ENCODE data around the gene SEPTIN7. TPM values are rescaled to one million over a fixed set of nuclear protein-coding genes. Genes with fewer than 3 reads are reported as not detected.

The SEPTIN7 gene
- total RNA-seq, 1 donor from 2014 or later, result 361 TPM

- H3K4me1 Mint-ChIP-seq (ENCODE audit: unreplicated experiment), result peaks cover 4% of the 10 kb centered on the region
- no peak for TF ChIP-seq CTCF (IDR thresholded peaks at IDR 0.05; ENCODE audit: unreplicated experiment)
- no peaks in the 10 kb centered on the region for H3K36me3 Mint-ChIP-seq (ENCODE audit: low read depth, unreplicated experiment)
- no peak for DNase-seq (ENCODE audit: low spot score)
- H3K27ac Mint-ChIP-seq (ENCODE audit: unreplicated experiment), result no peak overlapping the region
- no peaks in the 10 kb centered on the region for H3K27me3 Mint-ChIP-seq (ENCODE audit: unreplicated experiment)
- no peaks in the 10 kb centered on the region for H3K9me3 Mint-ChIP-seq (ENCODE audit: unreplicated experiment)
- H3K4me3 Mint-ChIP-seq (ENCODE audit: unreplicated experiment), result no peak overlapping the region
Measured at GRCh38 chr7:35761871-35762677, 38.8 kb upstream of the SEPTIN7 start.

- no peaks in the 10 kb centered on the region for H3K27me3 Mint-ChIP-seq (ENCODE audit: unreplicated experiment)
- H3K27ac Mint-ChIP-seq (ENCODE audit: unreplicated experiment), result no peak overlapping the region
- peaks cover 4% of the 10 kb centered on the region for H3K4me1 Mint-ChIP-seq (ENCODE audit: unreplicated experiment)
- no peak for DNase-seq (ENCODE audit: low spot score)
- no peak overlapping the region for H3K4me3 Mint-ChIP-seq (ENCODE audit: unreplicated experiment)
- H3K9me3 Mint-ChIP-seq (ENCODE audit: unreplicated experiment), result no peaks in the 10 kb centered on the region
- H3K36me3 Mint-ChIP-seq (ENCODE audit: low read depth, unreplicated experiment), result no peaks in the 10 kb centered on the region
- TF ChIP-seq CTCF (IDR thresholded peaks at IDR 0.05; ENCODE audit: unreplicated experiment), result no peak
Measured at GRCh38 chr7:35762781-35763180, 38.1 kb upstream of the SEPTIN7 start.

DNA sequence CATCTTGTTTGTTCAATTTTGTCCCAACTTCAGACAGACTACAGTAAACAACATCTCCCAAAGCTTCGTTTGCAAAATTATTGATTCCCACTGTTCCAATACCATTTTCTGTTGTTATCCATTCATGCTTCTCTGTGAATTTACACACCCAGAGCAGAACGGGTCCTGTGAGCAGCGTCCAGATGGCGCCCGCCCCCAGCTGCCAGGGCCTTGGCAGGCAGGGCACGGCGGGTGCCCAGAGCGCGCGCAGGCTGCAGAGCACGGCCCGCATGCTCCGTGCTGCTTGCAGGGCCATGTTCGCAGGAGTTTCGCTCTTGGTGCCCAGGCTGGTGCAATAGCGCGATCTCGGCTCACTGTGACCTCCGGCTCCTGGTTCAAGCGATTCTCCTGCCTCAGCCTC is 32.5 kb upstream of the SEPTIN7 start:
- Mint-ChIP-seq H3K4me1 (ENCODE audit: unreplicated experiment) (no peaks in the 10 kb centered on the region), H3K27ac (ENCODE audit: unreplicated experiment) (no peak overlapping the region), H3K9me3 (ENCODE audit: unreplicated experiment) (no peaks in the 10 kb centered on the region), H3K4me3 (ENCODE audit: unreplicated experiment) (no peak overlapping the region), H3K36me3 (ENCODE audit: low read depth, unreplicated experiment) (no peaks in the 10 kb centered on the region), H3K27me3 (ENCODE audit: unreplicated experiment) (no peaks in the 10 kb centered on the region)
- DNase-seq (ENCODE audit: low spot score), result no peak
- no peak for TF ChIP-seq CTCF (IDR thresholded peaks at IDR 0.05; ENCODE audit: unreplicated experiment)

- Mint-ChIP-seq H3K27me3 (ENCODE audit: unreplicated experiment) (no peaks in the 10 kb centered on the region), H3K9me3 (ENCODE audit: unreplicated experiment) (no peaks in the 10 kb centered on the region), H3K27ac (ENCODE audit: unreplicated experiment) (no peak overlapping the region), H3K4me1 (ENCODE audit: unreplicated experiment) (no peaks in the 10 kb centered on the region), H3K4me3 (ENCODE audit: unreplicated experiment) (no peak overlapping the region), H3K36me3 (ENCODE audit: low read depth, unreplicated experiment) (no peaks in the 10 kb centered on the region)
- no peak for TF ChIP-seq CTCF (IDR thresholded peaks at IDR 0.05; ENCODE audit: unreplicated experiment)
- DNase-seq (ENCODE audit: low spot score), result no peak
Measured at GRCh38 chr7:35771776-35772175, 29.1 kb upstream of the SEPTIN7 start.

DNA sequence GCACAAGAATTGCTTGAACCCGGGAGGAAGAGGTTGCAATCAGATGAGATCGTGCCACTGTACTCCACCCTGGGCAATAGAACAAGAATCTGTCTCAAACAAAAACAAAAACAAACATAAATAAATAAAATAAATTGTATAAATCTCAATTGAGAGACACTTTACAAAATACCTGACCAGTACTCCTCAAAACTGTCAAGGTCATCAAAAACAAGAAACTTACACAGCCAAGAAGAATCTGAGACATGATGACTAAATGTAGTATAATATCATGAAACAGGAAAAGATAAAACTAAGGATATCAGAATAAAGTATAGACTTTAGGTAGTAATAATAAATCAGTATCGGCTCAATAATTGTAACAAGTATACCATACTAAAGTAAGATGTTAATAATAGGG is 26.9 kb upstream of the SEPTIN7 start:
- DNase-seq (ENCODE audit: low spot score), result no peak
- H3K27ac Mint-ChIP-seq (ENCODE audit: unreplicated experiment), result no peak overlapping the region
- H3K4me1 Mint-ChIP-seq (ENCODE audit: unreplicated experiment), result no peaks in the 10 kb centered on the region
- no peaks in the 10 kb centered on the region for H3K27me3 Mint-ChIP-seq (ENCODE audit: unreplicated experiment)
- H3K36me3 Mint-ChIP-seq (ENCODE audit: low read depth, unreplicated experiment), result no peaks in the 10 kb centered on the region
- no peak overlapping the region for H3K4me3 Mint-ChIP-seq (ENCODE audit: unreplicated experiment)
- TF ChIP-seq CTCF (IDR thresholded peaks at IDR 0.05; ENCODE audit: unreplicated experiment), result no peak
- H3K9me3 Mint-ChIP-seq (ENCODE audit: unreplicated experiment), result no peaks in the 10 kb centered on the region
